NB4 (cell line): Measurements from ENCODE around the gene H1-8.
A peak's percentile ranks its signal among the peaks of the same experiment; 100 is the strongest.

Experiments used
- DNase-seq: peaks from one replicate; pipeline ENCODE4 v3.0.0; 2010; ENCODE audit warnings: low read depth
- H3K4me3 ChIP-seq: one replicate; pipeline ENCODE4 v1.5.1; 2011; ENCODE audit warnings: mild to moderate bottlenecking, low read depth, low read length, moderate library complexity
- MYC ChIP-seq: IDR thresholded peaks from 2 replicates; pipeline ENCODE4 v1.6.1; 2011; ENCODE audit warnings: low read depth, low read length
- POLR2A ChIP-seq: IDR thresholded peaks from 2 replicates; pipeline ENCODE4 v1.6.1; 2011; ENCODE audit warnings: mild to moderate bottlenecking; ENCODE audit not compliant: insufficient read length; ENCODE audit errors: extremely low read depth
- TF ChIP-seq, protein P1 (sequence below): IDR thresholded peaks from one replicate; pipeline ENCODE4 v1.5.1; 2012; ENCODE audit warnings: low read depth, low read length
- TF ChIP-seq, protein P2 (sequence below): IDR thresholded peaks from 2 replicates; pipeline ENCODE4 v1.6.1; 2011; ENCODE audit warnings: low read depth, low read length

Gene H1-8

GRCh38 chr3:129584631-129585030 lies 41.7 kb downstream of the H1-8 start:
- DNase-seq, result no peak
- no peak overlapping the region for H3K4me3 ChIP-seq
- TF ChIP-seq POLR2A (no peak), MYC (no peak)
- TF ChIP-seq, protein P1, sequence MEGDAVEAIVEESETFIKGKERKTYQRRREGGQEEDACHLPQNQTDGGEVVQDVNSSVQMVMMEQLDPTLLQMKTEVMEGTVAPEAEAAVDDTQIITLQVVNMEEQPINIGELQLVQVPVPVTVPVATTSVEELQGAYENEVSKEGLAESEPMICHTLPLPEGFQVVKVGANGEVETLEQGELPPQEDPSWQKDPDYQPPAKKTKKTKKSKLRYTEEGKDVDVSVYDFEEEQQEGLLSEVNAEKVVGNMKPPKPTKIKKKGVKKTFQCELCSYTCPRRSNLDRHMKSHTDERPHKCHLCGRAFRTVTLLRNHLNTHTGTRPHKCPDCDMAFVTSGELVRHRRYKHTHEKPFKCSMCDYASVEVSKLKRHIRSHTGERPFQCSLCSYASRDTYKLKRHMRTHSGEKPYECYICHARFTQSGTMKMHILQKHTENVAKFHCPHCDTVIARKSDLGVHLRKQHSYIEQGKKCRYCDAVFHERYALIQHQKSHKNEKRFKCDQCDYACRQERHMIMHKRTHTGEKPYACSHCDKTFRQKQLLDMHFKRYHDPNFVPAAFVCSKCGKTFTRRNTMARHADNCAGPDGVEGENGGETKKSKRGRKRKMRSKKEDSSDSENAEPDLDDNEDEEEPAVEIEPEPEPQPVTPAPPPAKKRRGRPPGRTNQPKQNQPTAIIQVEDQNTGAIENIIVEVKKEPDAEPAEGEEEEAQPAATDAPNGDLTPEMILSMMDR, result no peak
- TF ChIP-seq, protein P2, sequence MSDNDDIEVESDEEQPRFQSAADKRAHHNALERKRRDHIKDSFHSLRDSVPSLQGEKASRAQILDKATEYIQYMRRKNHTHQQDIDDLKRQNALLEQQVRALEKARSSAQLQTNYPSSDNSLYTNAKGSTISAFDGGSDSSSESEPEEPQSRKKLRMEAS, result no peak

- TF ChIP-seq POLR2A (no peak), MYC (no peak)
- TF ChIP-seq, protein P1, result no peak
- TF ChIP-seq, protein P2, result no peak
- no peak overlapping the region for H3K4me3 ChIP-seq
- DNase-seq, result no peak
These were observed 43.1 kb downstream of the H1-8 start for GRCh38 chr3:129585949-129586657.

GRCh38 chr3:129586746-129587430 lies 43.9 kb downstream of the H1-8 start:
- TF ChIP-seq MYC, result no peak
- TF ChIP-seq, protein P1, result no peak
- TF ChIP-seq POLR2A, result no peak
- TF ChIP-seq, protein P2, result no peak
- DNase-seq, result no peak
- no peak overlapping the region for H3K4me3 ChIP-seq

- H3K4me3 ChIP-seq, result no peak overlapping the region
- peak; percentile 55 for DNase-seq
- TF ChIP-seq MYC (no peak), POLR2A (no peak)
- TF ChIP-seq, protein P2, result no peak
- TF ChIP-seq, protein P1, result no peak
These were observed 44.7 kb downstream of the H1-8 start for GRCh38 chr3:129587566-129588210.

- no peak for DNase-seq
- TF ChIP-seq, protein P1, result no peak
- no peak for TF ChIP-seq MYC
- TF ChIP-seq, protein P2, result no peak
- no peak for TF ChIP-seq POLR2A
- H3K4me3 ChIP-seq, result no peak overlapping the region
These were observed 47.2 kb downstream of the H1-8 start for GRCh38 chr3:129590215-129590614.
